Amygdala (tissue), 56 donors: ENCODE data around the gene COBLL1.

Experiments used
- DNase-seq, 56 donors: peaks; one replicate each; lab custom pipeline; 2025; lab: John Stamatoyannopoulos, UW

The COBLL1 gene

DNA sequence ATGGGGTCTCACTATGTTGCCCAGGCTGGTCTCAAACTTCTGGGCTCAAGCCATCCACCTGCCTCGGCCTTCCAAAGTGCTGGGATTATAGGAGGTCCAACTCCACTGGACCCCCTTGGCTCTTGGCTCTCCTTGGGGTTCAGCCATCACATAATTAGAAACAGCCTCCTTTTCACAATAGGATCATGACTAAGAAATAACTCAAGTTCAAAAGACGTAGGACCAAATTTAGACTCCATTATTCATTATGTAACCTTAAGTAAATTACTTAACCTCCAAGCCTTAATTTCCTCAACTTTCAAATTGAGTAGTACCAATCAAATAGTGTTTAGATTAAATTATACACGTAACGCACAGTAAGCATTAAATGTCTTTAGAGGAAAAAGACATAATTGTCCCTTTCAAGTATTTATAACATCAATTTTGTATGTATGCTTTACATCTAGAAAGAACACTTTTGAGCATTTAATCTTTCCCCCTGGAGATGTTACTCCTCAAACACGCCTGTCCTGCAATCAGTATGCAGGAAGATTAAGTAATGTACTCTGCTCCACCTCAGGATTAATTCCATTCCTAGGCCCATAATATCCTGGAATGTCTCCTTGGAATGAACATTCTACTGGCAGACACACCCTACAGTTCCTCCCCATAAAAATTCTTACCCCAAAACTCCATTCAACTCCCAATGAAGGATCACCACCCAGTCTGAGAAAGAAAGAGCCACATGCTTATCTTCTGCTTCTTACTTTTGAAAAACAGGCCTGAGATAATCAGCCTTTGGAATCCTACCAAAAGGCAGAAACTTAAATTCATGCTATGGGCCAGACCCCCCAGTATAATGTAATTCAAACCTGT is 49.1 kb downstream of the COBLL1 start:
- DNase-seq = no peak

DNA sequence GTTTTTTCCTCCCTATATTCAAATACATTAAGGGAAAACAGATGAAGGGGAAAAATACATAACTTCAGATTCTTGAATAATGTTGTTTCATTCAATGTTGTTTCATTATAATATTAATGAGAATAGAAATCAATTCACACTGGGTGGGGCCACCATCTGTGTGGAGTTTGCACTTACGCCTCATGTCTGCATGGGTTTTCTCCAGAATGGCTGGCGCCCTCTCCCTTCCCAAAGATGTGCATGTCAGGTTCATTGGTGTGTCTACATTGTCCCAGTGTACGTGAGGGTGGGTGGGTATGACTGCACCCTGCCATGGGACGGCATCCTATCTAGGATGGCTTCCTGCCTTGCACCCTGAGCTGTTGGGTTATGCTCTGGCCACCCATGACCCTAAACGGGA is 51.7 kb downstream of the COBLL1 start:
- DNase-seq = no peak

- no peak for DNase-seq
Observed at GRCh38 chr2:164786787-164787186, 54.8 kb downstream of the COBLL1 start.

DNA sequence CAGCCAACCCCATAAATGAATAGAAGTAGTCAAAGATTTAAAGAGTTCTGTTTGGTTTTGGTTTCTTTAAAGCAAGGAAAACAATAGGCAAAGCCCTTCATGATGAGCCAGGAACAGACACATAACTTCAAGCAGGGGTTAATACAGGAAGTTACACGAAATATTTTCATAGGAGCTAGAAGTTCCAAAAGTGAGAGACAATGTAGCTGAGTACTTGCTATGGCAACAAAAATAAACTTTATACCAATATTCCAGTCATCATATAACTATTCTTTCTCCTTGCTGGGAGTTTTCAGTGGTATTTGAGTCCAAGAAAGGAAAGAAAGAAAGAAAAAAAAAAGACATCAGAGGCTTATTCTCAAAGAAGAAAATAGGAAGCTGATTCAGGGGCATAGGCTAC is 56.2 kb downstream of the COBLL1 start:
- DNase-seq = no peak

DNA sequence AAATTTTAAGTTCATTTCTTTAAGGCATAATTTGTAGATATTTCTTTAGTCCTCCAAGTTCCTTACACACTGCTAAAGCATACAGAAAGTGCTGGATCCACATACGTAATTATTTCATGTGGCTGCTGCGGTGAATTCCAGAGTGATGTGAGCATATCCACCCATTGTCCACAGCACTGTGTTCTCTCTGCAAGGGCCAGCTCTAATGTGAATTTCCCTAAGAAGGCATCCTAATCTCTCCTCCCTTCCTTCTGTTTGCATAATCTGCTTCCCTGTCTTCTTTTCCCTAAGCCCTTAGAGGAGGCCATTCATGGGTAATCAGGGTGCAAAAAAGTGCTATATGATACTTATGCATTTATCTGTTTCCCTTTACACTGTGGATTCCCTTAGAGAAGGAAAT is 57.2 kb downstream of the COBLL1 start:
- DNase-seq = no peak

GRCh38 chr2:164782323-164782722 is 59.3 kb downstream of the COBLL1 start:
- no peak for DNase-seq

- no peak for DNase-seq
Observed at GRCh38 chr2:164781394-164781793, 60.2 kb downstream of the COBLL1 start.

GRCh38 chr2:164780611-164781178 is 60.9 kb downstream of the COBLL1 start:
- DNase-seq = no peak

DNA sequence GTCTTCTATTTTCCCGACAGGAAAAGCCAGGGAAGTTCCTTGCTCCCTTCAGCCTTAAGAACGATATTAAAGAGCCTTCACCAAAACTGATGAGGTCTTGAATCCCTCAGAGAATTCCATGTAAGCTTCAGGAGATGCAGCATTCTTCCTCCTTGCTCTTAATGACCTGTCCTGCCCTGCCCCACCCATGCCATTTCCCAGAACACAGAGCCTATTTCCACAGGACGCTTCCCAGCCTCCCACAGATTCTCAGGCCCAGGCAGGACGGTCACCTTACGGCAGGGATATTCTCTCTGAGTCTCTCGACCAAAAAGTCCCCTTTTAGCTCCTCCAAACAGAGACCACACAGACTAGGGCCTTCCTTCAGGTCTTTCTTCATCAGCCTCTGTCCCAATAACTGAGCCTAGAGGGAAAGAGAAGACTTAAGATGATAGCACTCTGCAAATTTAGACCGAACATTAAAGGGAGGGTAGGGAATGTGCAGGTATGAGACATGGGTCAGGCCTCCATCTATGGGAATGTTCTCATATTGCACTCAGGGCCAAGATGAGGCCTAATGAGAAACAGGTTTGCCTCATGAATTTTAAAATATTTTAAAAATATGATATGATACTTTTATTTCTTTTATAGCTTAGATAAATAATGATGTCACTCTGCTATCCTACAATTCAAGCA is 62.1 kb downstream of the COBLL1 start:
- DNase-seq = no peak

DNA sequence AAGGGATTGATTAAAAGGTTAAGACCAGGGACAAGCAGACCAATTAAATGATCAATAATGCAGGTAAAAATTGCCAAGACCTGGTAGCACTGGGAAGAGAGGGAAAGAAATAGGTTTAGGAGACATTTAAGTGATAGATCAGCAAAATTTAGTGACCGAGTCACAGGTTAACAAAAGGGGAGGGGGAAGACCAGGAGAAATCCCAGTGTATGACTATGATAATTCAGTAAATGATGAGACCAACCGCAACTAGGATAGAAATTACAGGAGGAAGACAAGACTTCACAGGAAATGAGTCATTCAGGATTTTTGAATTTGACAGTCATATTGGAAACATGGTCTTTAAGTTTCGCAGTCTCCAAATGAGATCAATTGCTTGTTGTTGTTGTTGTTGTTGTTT is 62.9 kb downstream of the COBLL1 start:
- no peak for DNase-seq

- no peak for DNase-seq
Observed at GRCh38 chr2:164777847-164778461, 63.7 kb downstream of the COBLL1 start.

GRCh38 chr2:164773635-164774034 is 68.0 kb downstream of the COBLL1 start:
- no peak for DNase-seq

DNA sequence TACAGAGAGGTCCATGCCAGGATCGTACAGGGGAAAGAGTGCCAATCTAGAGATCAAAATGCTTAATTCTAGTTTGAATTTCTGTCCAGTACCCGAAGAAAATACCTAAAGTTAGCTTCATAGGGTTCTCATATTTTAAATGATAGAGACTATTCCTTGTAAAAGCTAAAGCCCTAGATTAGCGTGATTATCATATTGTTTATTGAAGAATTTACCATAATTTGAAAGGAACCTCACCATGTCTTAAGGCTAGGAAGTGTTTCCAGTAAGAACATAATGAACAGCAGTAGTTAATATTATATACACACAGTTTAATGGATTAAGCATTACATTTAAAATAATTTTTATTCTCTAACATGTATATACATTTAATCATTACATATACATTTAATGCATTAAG is 68.5 kb downstream of the COBLL1 start:
- DNase-seq = no peak

DNA sequence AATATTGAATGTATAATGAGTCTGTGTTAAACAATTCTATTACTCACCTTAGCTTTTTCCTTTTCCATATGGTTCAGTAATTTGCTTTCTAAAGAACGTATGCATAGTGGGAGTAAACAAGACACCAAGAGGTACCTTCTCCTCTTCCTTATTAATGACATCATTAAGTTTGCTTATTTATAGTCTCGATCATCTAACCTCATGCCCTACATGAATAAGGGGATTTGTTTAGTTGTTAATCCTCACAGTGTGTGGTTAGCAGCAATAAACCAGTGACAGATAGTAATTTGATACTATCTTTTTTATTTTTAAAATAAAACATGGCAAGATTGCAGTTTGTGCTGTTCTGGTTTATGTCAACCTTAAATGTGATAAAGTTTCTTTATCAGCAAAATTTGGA is 69.7 kb downstream of the COBLL1 start:
- DNase-seq = no peak

GRCh38 chr2:164770421-164770916 is 71.2 kb downstream of the COBLL1 start:
- no peak for DNase-seq

DNA sequence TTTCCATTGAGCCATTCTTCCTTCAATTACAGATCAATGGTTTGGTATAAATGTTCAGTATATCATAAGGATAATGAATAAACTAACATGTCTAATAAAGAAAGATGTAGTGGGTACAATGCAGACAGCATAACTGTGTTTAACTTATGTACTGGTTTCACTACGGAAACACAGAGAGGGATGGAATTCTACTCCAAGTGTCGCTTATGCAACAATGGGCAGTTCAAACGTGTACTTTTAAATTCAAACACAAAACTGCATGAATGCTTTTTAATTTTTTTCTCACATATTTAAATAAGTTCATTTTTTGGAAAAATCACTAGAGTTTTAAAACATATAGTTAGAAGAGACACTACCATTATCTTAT is 74.7 kb downstream of the COBLL1 start:
- no peak for DNase-seq

GRCh38 chr2:164766216-164766953 is 75.2 kb downstream of the COBLL1 start:
- DNase-seq = no peak

DNA sequence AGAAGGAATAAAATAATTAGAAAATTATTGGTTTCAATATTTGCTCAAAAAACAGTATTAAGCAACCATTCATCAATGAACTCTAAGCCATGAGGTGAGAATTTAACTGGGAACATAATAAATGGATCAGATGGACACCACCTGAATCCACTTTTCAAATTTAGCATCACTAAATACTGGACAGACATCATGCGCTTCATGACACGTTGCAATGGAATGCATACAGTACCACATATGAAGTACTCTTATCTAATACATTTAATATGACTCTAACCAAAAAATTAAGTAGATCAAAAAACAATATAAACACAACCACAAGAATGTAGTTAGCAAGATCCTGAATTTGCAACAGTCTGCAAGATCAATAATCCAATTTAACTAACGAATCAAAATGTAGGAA is 76.6 kb downstream of the COBLL1 start:
- no peak for DNase-seq

- no peak for DNase-seq
Observed at GRCh38 chr2:164764474-164764873, 77.1 kb downstream of the COBLL1 start.

DNA sequence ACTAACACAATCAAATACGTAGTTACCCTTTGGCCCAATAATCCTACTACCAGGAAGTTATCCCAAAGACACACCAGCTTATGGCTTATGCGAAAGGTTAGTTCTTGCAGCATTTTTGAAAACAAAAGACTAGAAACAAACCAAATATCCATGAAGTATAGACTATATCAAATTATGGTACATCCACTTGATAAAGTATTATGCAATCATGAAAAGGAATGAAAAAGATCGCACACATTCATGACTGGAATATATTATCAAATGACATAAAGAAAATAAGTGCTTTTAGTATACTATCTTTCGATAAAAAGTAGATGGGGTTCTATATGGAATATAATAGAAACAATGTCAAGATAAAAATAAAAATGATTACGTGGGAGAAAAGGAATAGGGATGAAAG is 78.2 kb downstream of the COBLL1 start:
- no peak for DNase-seq
